ENCODE results near the gene KRTAP6-3. TPM values are rescaled to one million over a fixed set of nuclear protein-coding genes. Genes with fewer than 3 reads are reported as not detected.

The KRTAP6-3 gene
- total RNA-seq, 2 experiments from 2014 or later = not detected

- H3K9me3 Mint-ChIP-seq = peaks cover 6% of the 10 kb centered on the region
- no peak overlapping the region for H3K4me3 Mint-ChIP-seq
- H3K27ac Mint-ChIP-seq = no peak overlapping the region
- no peaks in the 10 kb centered on the region for H3K4me1 Mint-ChIP-seq
- H3K27me3 Mint-ChIP-seq = peaks cover 2% of the 10 kb centered on the region
- H3K36me3 Mint-ChIP-seq = no peaks in the 10 kb centered on the region
- no peak for DNase-seq
Measured at GRCh38 chr21:30612132-30612531, 19.9 kb downstream of the KRTAP6-3 start.

GRCh38 chr21:30613836-30614235, 21.6 kb downstream of the KRTAP6-3 start, which contains the start of gene KRTAP6-1:
KRTAP6-1 (minus strand) TSS chr21:30613930; CDS start chr21:30613904, 26 bp downstream.
- H3K4me1 Mint-ChIP-seq = no peaks in the 10 kb centered on the region

GRCh38 chr21:30615199-30615598, 23.0 kb downstream of the KRTAP6-3 start:
- DNase-seq = no peak
- Mint-ChIP-seq H3K4me3 (no peak overlapping the region), H3K27ac (no peak overlapping the region), H3K9me3 (peaks cover 6% of the 10 kb centered on the region), H3K27me3 (no peaks in the 10 kb centered on the region), H3K36me3 (no peaks in the 10 kb centered on the region), H3K4me1 (no peaks in the 10 kb centered on the region)

More at GRCh38 chr21:30613836-30614235, 21.6 kb downstream of the KRTAP6-3 start, which contains the start of gene KRTAP6-1:
- Mint-ChIP-seq H3K4me3 (no peak within 1 kb of the TSS), H3K27ac (no peak within 1 kb of the TSS), H3K27me3 (no peaks in the 10 kb centered on the region), H3K36me3 (no peaks in the 10 kb centered on the region), H3K9me3 (peaks cover 6% of the 10 kb centered on the region)
- DNase-seq = no peak

GRCh38 chr21:30616125-30616524, 23.9 kb downstream of the KRTAP6-3 start, which contains the start of gene KRTAP20-1:
KRTAP20-1 (plus strand) TSS chr21:30616425; CDS start chr21:30616455, 30 bp downstream.
- no peaks in the 10 kb centered on the region for H3K4me1 Mint-ChIP-seq
- no peak for DNase-seq
- no peaks in the 10 kb centered on the region for H3K36me3 Mint-ChIP-seq
- H3K27me3 Mint-ChIP-seq = no peaks in the 10 kb centered on the region
- peaks cover 2% of the 10 kb centered on the region for H3K9me3 Mint-ChIP-seq
- no peak within 1 kb of the TSS for H3K4me3 Mint-ChIP-seq
- H3K27ac Mint-ChIP-seq = no peak within 1 kb of the TSS

- DNase-seq = no peak
- Mint-ChIP-seq H3K36me3 (no peaks in the 10 kb centered on the region), H3K9me3 (no peaks in the 10 kb centered on the region), H3K27me3 (peaks cover 3% of the 10 kb centered on the region), H3K27ac (no peak overlapping the region), H3K4me1 (no peaks in the 10 kb centered on the region), H3K4me3 (no peak overlapping the region)
Measured at GRCh38 chr21:30620080-30620479, 27.8 kb downstream of the KRTAP6-3 start.

- H3K27me3 Mint-ChIP-seq = peaks cover 3% of the 10 kb centered on the region
- H3K9me3 Mint-ChIP-seq = no peaks in the 10 kb centered on the region
- H3K4me1 Mint-ChIP-seq = no peaks in the 10 kb centered on the region
- H3K36me3 Mint-ChIP-seq = no peaks in the 10 kb centered on the region
- H3K27ac Mint-ChIP-seq = no peak within 1 kb of the TSS
- DNase-seq = no peak
- no peak within 1 kb of the TSS for H3K4me3 Mint-ChIP-seq
Measured at GRCh38 chr21:30620522-30620921, 28.3 kb downstream of the KRTAP6-3 start, which contains the start of gene KRTAP20-4. KRTAP20-4 (plus strand) TSS chr21:30620627.

GRCh38 chr21:30623362-30623761, 31.1 kb downstream of the KRTAP6-3 start:
- peaks cover 3% of the 10 kb centered on the region for H3K27me3 Mint-ChIP-seq
- no peaks in the 10 kb centered on the region for H3K9me3 Mint-ChIP-seq
- H3K4me1 Mint-ChIP-seq = no peaks in the 10 kb centered on the region
- no peak for DNase-seq
- no peak overlapping the region for H3K4me3 Mint-ChIP-seq
- H3K36me3 Mint-ChIP-seq = no peaks in the 10 kb centered on the region
- no peak overlapping the region for H3K27ac Mint-ChIP-seq

- H3K27me3 Mint-ChIP-seq = peaks cover 8% of the 10 kb centered on the region
- H3K36me3 Mint-ChIP-seq = no peaks in the 10 kb centered on the region
- no peak overlapping the region for H3K4me3 Mint-ChIP-seq
- no peaks in the 10 kb centered on the region for H3K9me3 Mint-ChIP-seq
- H3K27ac Mint-ChIP-seq = no peak overlapping the region
- DNase-seq = no peak
- H3K4me1 Mint-ChIP-seq = no peaks in the 10 kb centered on the region
Measured at GRCh38 chr21:30625449-30626165, 33.4 kb downstream of the KRTAP6-3 start.

GRCh38 chr21:30628109-30628508, 35.9 kb downstream of the KRTAP6-3 start:
- Mint-ChIP-seq H3K4me3 (no peak overlapping the region), H3K36me3 (no peaks in the 10 kb centered on the region), H3K9me3 (no peaks in the 10 kb centered on the region), H3K27ac (no peak overlapping the region), H3K27me3 (peaks cover 8% of the 10 kb centered on the region), H3K4me1 (no peaks in the 10 kb centered on the region)
- no peak for DNase-seq

GRCh38 chr21:30629200-30629599, 37.0 kb downstream of the KRTAP6-3 start:
- no peaks in the 10 kb centered on the region for H3K9me3 Mint-ChIP-seq
- no peak overlapping the region for H3K27ac Mint-ChIP-seq
- no peaks in the 10 kb centered on the region for H3K36me3 Mint-ChIP-seq
- DNase-seq = no peak
- H3K4me1 Mint-ChIP-seq = no peaks in the 10 kb centered on the region
- peaks cover 8% of the 10 kb centered on the region for H3K27me3 Mint-ChIP-seq
- no peak overlapping the region for H3K4me3 Mint-ChIP-seq

- no peak for DNase-seq
- Mint-ChIP-seq H3K9me3 (no peaks in the 10 kb centered on the region), H3K4me1 (no peaks in the 10 kb centered on the region), H3K4me3 (no peak within 1 kb of the TSS), H3K36me3 (no peaks in the 10 kb centered on the region), H3K27me3 (no peaks in the 10 kb centered on the region), H3K27ac (no peak within 1 kb of the TSS)
Measured at GRCh38 chr21:30634906-30635305, 42.7 kb downstream of the KRTAP6-3 start, which contains the start of gene KRTAP20-2. KRTAP20-2 (plus strand) TSS chr21:30635206; CDS start chr21:30635264, 58 bp downstream.

- DNase-seq = no peak
- H3K27ac Mint-ChIP-seq = no peak overlapping the region
Measured at GRCh38 chr21:30638686-30639085, 46.4 kb downstream of the KRTAP6-3 start.

GRCh38 chr21:30642564-30642963, 50.3 kb downstream of the KRTAP6-3 start, which contains the start of gene KRTAP20-3:
KRTAP20-3 (plus strand) TSS chr21:30642864.
- Mint-ChIP-seq H3K27me3 (no peaks in the 10 kb centered on the region), H3K4me3 (no peak within 1 kb of the TSS), H3K4me1 (no peaks in the 10 kb centered on the region), H3K36me3 (no peaks in the 10 kb centered on the region), H3K9me3 (no peaks in the 10 kb centered on the region), H3K27ac (no peak within 1 kb of the TSS)
- DNase-seq = no peak

More at GRCh38 chr21:30638686-30639085, 46.4 kb downstream of the KRTAP6-3 start:
- Mint-ChIP-seq H3K9me3 (no peaks in the 10 kb centered on the region), H3K4me3 (no peak overlapping the region), H3K27me3 (no peaks in the 10 kb centered on the region), H3K4me1 (no peaks in the 10 kb centered on the region), H3K36me3 (no peaks in the 10 kb centered on the region)
